ENCODE results near the gene LIME1.

Gene LIME1

DNA sequence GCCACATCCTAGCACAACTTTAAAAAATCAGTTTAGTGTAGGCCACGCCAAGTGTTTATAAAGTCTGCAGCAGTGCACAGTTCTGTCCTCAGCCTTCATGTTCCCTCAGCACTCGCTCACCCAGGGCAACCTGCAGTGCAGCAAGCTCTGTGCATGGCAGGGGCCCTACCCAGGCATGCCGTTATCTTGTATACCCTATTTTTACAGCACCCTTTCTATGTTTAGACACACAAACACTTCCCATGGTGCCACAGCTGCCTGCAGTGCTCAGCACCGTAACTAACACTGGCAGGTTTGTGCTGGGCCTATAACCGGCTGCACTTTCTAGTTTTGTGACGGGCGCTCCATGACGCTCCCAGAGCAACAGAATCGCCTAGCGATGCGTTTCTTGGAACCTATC, 50.8 kb downstream of the LIME1 start:
- TF ChIP-seq GATA2 (IDR thresholded peaks at IDR 0.05; ENCODE audit: low read depth, low read length): no peak
- no peak for TF ChIP-seq GATA3 (IDR thresholded peaks at IDR 0.05; ENCODE audit: low read depth, low read length)

DNA sequence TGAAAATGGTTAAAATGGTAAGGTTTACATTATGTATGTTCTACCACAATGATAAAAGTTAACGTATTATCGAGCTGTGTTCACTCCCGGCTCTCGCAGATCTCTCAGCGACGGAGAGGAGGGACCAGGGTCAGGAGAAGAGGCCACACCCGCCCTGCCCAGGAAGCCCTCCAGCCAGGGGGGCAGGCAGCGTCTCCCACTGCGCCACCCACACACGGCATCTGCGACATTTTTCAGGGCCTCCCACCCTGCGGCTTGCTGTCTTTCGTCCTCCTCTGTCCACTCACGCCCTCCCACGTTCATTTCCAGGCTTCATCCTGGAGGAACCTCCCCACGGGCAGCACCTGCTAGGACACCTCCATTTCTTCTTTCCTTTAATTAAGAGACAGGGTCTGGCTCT, 51.3 kb downstream of the LIME1 start:
- no peak for TF ChIP-seq GATA3 (IDR thresholded peaks at IDR 0.05; ENCODE audit: low read depth, low read length)
- no peak for TF ChIP-seq GATA2 (IDR thresholded peaks at IDR 0.05; ENCODE audit: low read depth, low read length)

All from SH-SY5Y (cell line).